Fibroblast of lung (primary cell): ENCODE measurements around the gene TCIRG1.

ENCODE experiments used
- EZH2 ChIP-seq: IDR thresholded peaks from 2 replicates; pipeline ENCODE4 v1.5.1; 2012; ENCODE audit warnings: low read length, control low read depth, mild to moderate bottlenecking; ENCODE audit errors: missing control alignments
- TF ChIP-seq, protein P1 (sequence below), 2 donors: IDR thresholded peaks in 1 of 2; conservative IDR thresholded peaks in 1 of 2; 1 replicate in 1 of 2; 2 replicates in 1 of 2; pipeline ENCODE4 v1.5.1; 2011 to 2012; ENCODE audit warnings: low read length in 2 of 2, control low read depth in 1 of 2, inconsistent platforms in 1 of 2, low read depth in 1 of 2, mild to moderate bottlenecking in 1 of 2

DNA sequence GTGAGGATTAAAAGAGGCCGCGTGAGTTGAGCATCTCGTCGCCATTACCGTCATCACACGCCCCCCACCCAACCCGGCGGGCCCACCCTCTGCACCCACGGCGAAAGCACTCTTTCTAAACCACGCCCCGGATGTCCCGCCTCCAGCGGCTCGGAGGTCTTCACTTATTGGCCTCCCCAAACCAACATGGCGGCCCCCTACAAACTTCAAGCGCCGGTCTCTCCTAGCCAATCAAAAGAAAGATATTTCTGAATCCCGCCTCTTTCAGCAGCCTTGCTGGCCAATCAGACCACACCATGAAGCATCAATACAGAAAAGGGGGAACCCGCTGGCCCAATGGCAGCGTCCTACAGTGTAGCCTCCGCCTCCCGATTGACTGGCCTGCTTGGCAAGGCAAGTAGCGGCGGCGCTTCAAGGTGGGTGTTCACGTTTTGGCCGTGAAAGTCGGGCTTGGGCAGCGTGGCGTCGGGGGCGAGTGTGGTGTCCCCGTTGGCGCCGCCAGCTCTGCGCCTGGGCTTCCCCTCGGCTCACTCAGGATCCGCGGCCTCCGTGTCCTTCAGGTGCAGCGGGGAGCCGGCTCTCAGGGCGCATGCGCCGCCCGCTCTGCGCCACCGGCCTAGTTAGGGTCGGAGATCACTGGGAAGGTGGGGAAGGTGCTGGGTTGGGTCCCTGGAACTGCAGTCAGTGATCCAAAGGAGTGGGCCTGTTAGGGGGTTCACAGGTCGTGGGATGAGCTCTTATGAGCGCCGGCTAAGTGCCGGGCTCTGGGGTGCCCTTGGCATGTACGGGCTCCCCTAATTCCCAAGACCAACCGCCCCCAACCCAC, 8.3 kb upstream of the TCIRG1 start, which contains the start of gene NDUFS8:
- TF ChIP-seq, protein P1, sequence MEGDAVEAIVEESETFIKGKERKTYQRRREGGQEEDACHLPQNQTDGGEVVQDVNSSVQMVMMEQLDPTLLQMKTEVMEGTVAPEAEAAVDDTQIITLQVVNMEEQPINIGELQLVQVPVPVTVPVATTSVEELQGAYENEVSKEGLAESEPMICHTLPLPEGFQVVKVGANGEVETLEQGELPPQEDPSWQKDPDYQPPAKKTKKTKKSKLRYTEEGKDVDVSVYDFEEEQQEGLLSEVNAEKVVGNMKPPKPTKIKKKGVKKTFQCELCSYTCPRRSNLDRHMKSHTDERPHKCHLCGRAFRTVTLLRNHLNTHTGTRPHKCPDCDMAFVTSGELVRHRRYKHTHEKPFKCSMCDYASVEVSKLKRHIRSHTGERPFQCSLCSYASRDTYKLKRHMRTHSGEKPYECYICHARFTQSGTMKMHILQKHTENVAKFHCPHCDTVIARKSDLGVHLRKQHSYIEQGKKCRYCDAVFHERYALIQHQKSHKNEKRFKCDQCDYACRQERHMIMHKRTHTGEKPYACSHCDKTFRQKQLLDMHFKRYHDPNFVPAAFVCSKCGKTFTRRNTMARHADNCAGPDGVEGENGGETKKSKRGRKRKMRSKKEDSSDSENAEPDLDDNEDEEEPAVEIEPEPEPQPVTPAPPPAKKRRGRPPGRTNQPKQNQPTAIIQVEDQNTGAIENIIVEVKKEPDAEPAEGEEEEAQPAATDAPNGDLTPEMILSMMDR (conservative IDR thresholded peaks at IDR 0.05 in 1 of 2, IDR thresholded peaks at IDR 0.05 in 1 of 2; ENCODE audit: low read depth in 1 of 2, low read length in 2 of 2), result no peak
- no peak for TF ChIP-seq EZH2
